ENCODE measurements around the gene LRRC34.

GRCh38 chr3:169774186-169774585 is 38.5 kb downstream of the LRRC34 start:
- TF ChIP-seq, protein P1, sequence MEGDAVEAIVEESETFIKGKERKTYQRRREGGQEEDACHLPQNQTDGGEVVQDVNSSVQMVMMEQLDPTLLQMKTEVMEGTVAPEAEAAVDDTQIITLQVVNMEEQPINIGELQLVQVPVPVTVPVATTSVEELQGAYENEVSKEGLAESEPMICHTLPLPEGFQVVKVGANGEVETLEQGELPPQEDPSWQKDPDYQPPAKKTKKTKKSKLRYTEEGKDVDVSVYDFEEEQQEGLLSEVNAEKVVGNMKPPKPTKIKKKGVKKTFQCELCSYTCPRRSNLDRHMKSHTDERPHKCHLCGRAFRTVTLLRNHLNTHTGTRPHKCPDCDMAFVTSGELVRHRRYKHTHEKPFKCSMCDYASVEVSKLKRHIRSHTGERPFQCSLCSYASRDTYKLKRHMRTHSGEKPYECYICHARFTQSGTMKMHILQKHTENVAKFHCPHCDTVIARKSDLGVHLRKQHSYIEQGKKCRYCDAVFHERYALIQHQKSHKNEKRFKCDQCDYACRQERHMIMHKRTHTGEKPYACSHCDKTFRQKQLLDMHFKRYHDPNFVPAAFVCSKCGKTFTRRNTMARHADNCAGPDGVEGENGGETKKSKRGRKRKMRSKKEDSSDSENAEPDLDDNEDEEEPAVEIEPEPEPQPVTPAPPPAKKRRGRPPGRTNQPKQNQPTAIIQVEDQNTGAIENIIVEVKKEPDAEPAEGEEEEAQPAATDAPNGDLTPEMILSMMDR (IDR thresholded peaks at IDR 0.05): no peak
- no peak for TF ChIP-seq POLR2A (IDR thresholded peaks at IDR 0.05)

All from heart left ventricle (tissue), 13 donors.